Endothelial cell of umbilical vein (primary cell): ENCODE measurements around the gene CACNB4. TPM values are rescaled to one million over a fixed set of nuclear protein-coding genes. Genes with fewer than 3 reads are reported as not detected.

Experiments used
- BruUV-seq: library from RNA; stranded (reverse); fragments of 400-500 nt; replicated peaks from 2 replicates; lab custom pipeline; 2021; lab: Mats Ljungman, UMichigan
- CTCF ChIA-PET: fragments of 300-600, 350-600 bp; sonication (Branson Sonifier 250); formaldehyde crosslinking; loops from one replicate; lab custom pipeline; 2021; ENCODE audit warnings: antibody characterized with exemption, inconsistent platforms; lab: Charles Lee
- POLR2A ChIA-PET: fragments of 300-600, 350-600 bp; sonication (Branson Sonifier 250); formaldehyde crosslinking; loops from one replicate; lab custom pipeline; 2021; ENCODE audit warnings: antibody characterized with exemption, inconsistent platforms; lab: Charles Lee
- DNase-seq: peaks from one replicate; pipeline ENCODE4 v3.0.0-alpha.2; 2011; ENCODE audit warnings: low read depth, low spot score
- FAIRE-seq: peaks from 2 replicates; lab custom pipeline; 2011; peaks lifted over from hg19 to GRCh38; lab: Jason Lieb, UNC
- H2AFZ ChIP-seq: 2 replicates; pipeline ENCODE4 v1.6.0; 2012; ENCODE audit warnings: low read depth, low read length, control low read depth, inconsistent platforms
- H3K27ac ChIP-seq: 2 replicates; pipeline ENCODE4 v1.5.1; 2011; ENCODE audit warnings: low read depth, mild to moderate bottlenecking, control low read depth, low read length, moderate library complexity; ENCODE audit not compliant: insufficient read depth
- H3K27me3 ChIP-seq, 2 experiments: 2 replicates each; pipeline versions ENCODE4 v1.6.0 to v1.6.1; 2011; ENCODE audit warnings: low read length in 2 of 2, mixed read lengths in 1 of 2; ENCODE audit not compliant: control insufficient read depth in 2 of 2, insufficient read depth in 2 of 2
- H3K36me3 ChIP-seq, 2 experiments: 2 replicates in 1 of 2; 3 replicates in 1 of 2; pipeline ENCODE4 v1.5.1; 2011; ENCODE audit warnings: low read length in 2 of 2, mild to moderate bottlenecking in 1 of 2, moderate library complexity in 1 of 2; ENCODE audit not compliant: control insufficient read depth in 2 of 2, insufficient read depth in 2 of 2; ENCODE audit errors: extremely low read depth in 1 of 2
- H3K4me1 ChIP-seq: 3 replicates; pipeline ENCODE4 v1.5.1; 2011; ENCODE audit warnings: mild to moderate bottlenecking, low read length; ENCODE audit not compliant: control insufficient read depth, insufficient read depth; ENCODE audit errors: extremely low read depth
- H3K4me2 ChIP-seq: 2 replicates; pipeline ENCODE4 v1.6.1; 2011; ENCODE audit warnings: low read length, control low read depth, mixed read lengths; ENCODE audit not compliant: insufficient read depth
- H3K4me3 ChIP-seq, 3 experiments: fragments of 200-600 bp in 1 of 3; sonication (generic), shearing (Covaris generic) in 1 of 3; replicated peaks in 1 of 3; 2 replicates each; pipeline ENCODE4 v1.5.1; 2011 to 2016; ENCODE audit warnings: control low read depth in 3 of 3, low read length in 3 of 3, mild to moderate bottlenecking in 2 of 3, inconsistent platforms in 1 of 3, low read depth in 1 of 3, moderate library complexity in 1 of 3; ENCODE audit not compliant: insufficient read depth in 1 of 3
- H3K79me2 ChIP-seq: 2 replicates; pipeline ENCODE4 v1.6.0; 2012; ENCODE audit warnings: low read length, inconsistent platforms; ENCODE audit not compliant: control insufficient read depth, insufficient read depth
- H3K9ac ChIP-seq: replicated peaks from 2 replicates; pipeline ENCODE3; 2011; ENCODE audit warnings: low read length, control low read depth; ENCODE audit not compliant: insufficient read depth; ENCODE audit errors: extremely low read depth
- H3K9me1 ChIP-seq: replicated peaks from 3 replicates; pipeline ENCODE4 v1.6.0; 2011; ENCODE audit warnings: mild to moderate bottlenecking, low read length; ENCODE audit not compliant: control insufficient read depth, insufficient read depth; ENCODE audit errors: extremely low read depth
- H3K9me3 ChIP-seq: replicated peaks from 2 replicates; pipeline ENCODE4 v1.5.1; 2012; ENCODE audit warnings: low read length, inconsistent platforms; ENCODE audit not compliant: control insufficient read depth, insufficient read depth
- H4K20me1 ChIP-seq: replicated peaks from 2 replicates; pipeline ENCODE3; 2011; ENCODE audit warnings: mild to moderate bottlenecking, low read length; ENCODE audit not compliant: control insufficient read depth, insufficient read depth; ENCODE audit errors: extremely low read depth
- CTCF ChIP-seq, 2 donors: IDR thresholded peaks; 1 replicate in 1 of 2; 2 replicates in 1 of 2; pipeline ENCODE4 v1.5.1; 2011; ENCODE audit warnings: low read length in 2 of 2, mild to moderate bottlenecking in 2 of 2, moderate library complexity in 2 of 2, control low read depth in 1 of 2, inconsistent platforms in 1 of 2, low read depth in 1 of 2; ENCODE audit not compliant: insufficient read depth in 1 of 2; ENCODE audit errors: extremely low read depth in 1 of 2
- EZH2 ChIP-seq: IDR thresholded peaks from 2 replicates; pipeline ENCODE4 v1.6.1; 2012; ENCODE audit warnings: borderline replicate concordance, low read depth, mild to moderate bottlenecking, moderate library complexity, low read length, inconsistent platforms; ENCODE audit not compliant: severe bottlenecking
- FOS ChIP-seq: IDR thresholded peaks from 2 replicates; pipeline ENCODE4 v1.6.1; 2011; ENCODE audit warnings: mild to moderate bottlenecking, low read length, moderate library complexity, borderline replicate concordance; ENCODE audit not compliant: insufficient read depth
- GATA2 ChIP-seq: IDR thresholded peaks from 2 replicates; pipeline ENCODE4 v1.7.0; 2011; ENCODE audit warnings: low read depth, mild to moderate bottlenecking, moderate library complexity, mixed read lengths, low read length; ENCODE audit not compliant: insufficient read length, insufficient read depth
- JUN ChIP-seq: IDR thresholded peaks from 2 replicates; pipeline ENCODE4 v1.6.1; 2011; ENCODE audit warnings: borderline replicate concordance, low read depth; ENCODE audit not compliant: insufficient read length, insufficient read depth
- MAX ChIP-seq: IDR thresholded peaks from 2 replicates; pipeline ENCODE4 v1.6.1; 2011; ENCODE audit not compliant: insufficient read depth, insufficient read length
- MYC ChIP-seq: IDR thresholded peaks from one replicate; pipeline ENCODE4 v1.6.1; 2011; ENCODE audit warnings: mild to moderate bottlenecking, low read depth, low read length
- POLR2A ChIP-seq: IDR thresholded peaks from 2 replicates; pipeline ENCODE4 v1.6.1; 2012; ENCODE audit warnings: low read depth, mild to moderate bottlenecking, control low read depth, low read length
- POLR2AphosphoS5 ChIP-seq: IDR thresholded peaks from 2 replicates; pipeline ENCODE4 v1.6.1; 2012; ENCODE audit warnings: low read depth, mild to moderate bottlenecking, control low read depth, low read length, moderate library complexity; ENCODE audit not compliant: insufficient read depth
- dilution Hi-C: fragments of 300-500 bp; cut with MboI; formaldehyde crosslinking; loops from one replicate; pipeline ENCODE4 v1.15.0; 2019; ENCODE audit warnings: low sequenced_read_pairs; ENCODE audit not compliant: extremely low pct_ligation_motif_present
- intact Hi-C: fragments of 100-400 bp; cut with micrococcal nuclease; formaldehyde crosslinking; loops from one replicate; pipeline ENCODE4 v1.10.0; 2022
- polyA plus RNA-seq, 4 experiments: library from polyadenylated mRNA; depleted of rRNA in 3 of 4; stranded (reverse) in 3 of 4; unstranded in 1 of 4; fragments of >200 nt; gene quantifications; 2 replicates each; pipeline versions ENCODE4 v1.2.1 to v1.2.3, GENCODE V29; 2011 to 2012; ENCODE audit warnings: missing spikeins in 1 of 4
- total RNA-seq: library from RNA; stranded (reverse); gene quantifications from 2 replicates; pipeline ENCODE4 v1.2.3, GENCODE V29; 2021

CACNB4 gene
- total and polyA plus RNA-seq, 2 donors (not counting 3 experiments of a cell fraction or from before 2014, with no cell fraction given): 0.23 to 0.58 TPM

- ChIA-PET CTCF (interaction anchor here (1.0 kb wide), 1 partner anchor 13 kb away, joined by 3 read pairs; no protein-coding TSS in a partner anchor), POLR2A (no interaction called here)
- Histone ChIP-seq H3K9me1 (no peaks in the 10 kb centered on the region), H3K9ac (no peak overlapping the region), H3K27me3 (peaks cover 7 to 8% of the 10 kb centered on the region in 2 experiments), H3K27ac (no peak overlapping the region), H4K20me1 (no peaks in the 10 kb centered on the region), H3K9me3 (no peaks in the 10 kb centered on the region), H3K4me1 (no peaks in the 10 kb centered on the region), H3K4me2 (no peak overlapping the region), H3K4me3 (no peak overlapping the region), H2AFZ (no peak overlapping the region), H3K36me3 (no peaks in the 10 kb centered on the region), H3K79me2 (no peaks in the 10 kb centered on the region)
- DNase-seq: no peak
- no peak for TF ChIP-seq GATA2
- no peak for TF ChIP-seq POLR2A
- no peak for TF ChIP-seq MAX
- no peak for TF ChIP-seq JUN
- TF ChIP-seq POLR2AphosphoS5: no peak
- dilution Hi-C loops (no loop called here), intact Hi-C loops (no loop called here)
- FAIRE-seq: no peak
- BruUV-seq: no TSS peak
Measured at GRCh38 chr2:151987484-151987883, 111.4 kb downstream of the CACNB4 start.

GRCh38 chr2:151984424-151985083 is 114.3 kb downstream of the CACNB4 start:
- Histone ChIP-seq H3K79me2 (no peaks in the 10 kb centered on the region), H3K9me1 (no peaks in the 10 kb centered on the region), H3K27ac (no peak overlapping the region), H3K4me3 (no peak overlapping the region), H3K27me3 (peaks cover 4 to 5% of the 10 kb centered on the region in 2 experiments), H3K36me3 (no peaks in the 10 kb centered on the region), H3K4me1 (no peaks in the 10 kb centered on the region), H3K9me3 (no peaks in the 10 kb centered on the region), H3K4me2 (no peak overlapping the region), H3K9ac (no peak overlapping the region), H4K20me1 (no peaks in the 10 kb centered on the region), H2AFZ (no peak overlapping the region)
- intact Hi-C loops: no loop called here
- FAIRE-seq: no peak
- DNase-seq: no peak
- CTCF ChIA-PET: interaction anchor here (1.0 to 1.5 kb wide), 3 partner anchors 11 to 19 kb away, joined by 3 to 5 read pairs (median 4); no protein-coding TSS in a partner anchor
- no TSS peak for BruUV-seq
- POLR2A ChIA-PET: no interaction called here
- TF ChIP-seq CTCF (IDR thresholded peaks at IDR 0.05; ENCODE audit: extremely low read depth in 1 of 2, insufficient read depth in 1 of 2, low read depth in 1 of 2, low read length in 2 of 2) (no peak), FOS (no peak), POLR2AphosphoS5 (no peak), JUN (no peak), GATA2 (no peak), POLR2A (no peak), MYC (no peak), EZH2 (no peak), MAX (no peak)
- dilution Hi-C loops: no loop called here
